HUES64 (cell line): ENCODE measurements around the gene AHR.
A peak's percentile ranks its signal among the peaks of the same experiment; 100 is the strongest.

Source experiments
- H3K27ac ChIP-seq: 2 replicates; pipeline ENCODE4 v1.7.0; 2013; ENCODE audit warnings: low read depth, low read length, inconsistent platforms
- H3K27me3 ChIP-seq: 2 replicates; pipeline ENCODE4 v1.6.1; 2013; ENCODE audit warnings: mild to moderate bottlenecking, low read length; ENCODE audit not compliant: insufficient read depth
- H3K36me3 ChIP-seq: 2 replicates; pipeline ENCODE4 v1.6.1; 2013; ENCODE audit warnings: mild to moderate bottlenecking, low read length; ENCODE audit not compliant: insufficient read depth
- H3K4me1 ChIP-seq: 2 replicates; pipeline ENCODE4 v1.6.1; 2013; ENCODE audit warnings: mild to moderate bottlenecking, low read length, moderate library complexity; ENCODE audit not compliant: insufficient read depth
- H3K4me3 ChIP-seq: 2 replicates; pipeline ENCODE4 v1.5.1; 2013; ENCODE audit warnings: mild to moderate bottlenecking, low read length, moderate library complexity
- H3K9ac ChIP-seq: 2 replicates; pipeline ENCODE4 v1.6.1; 2013; ENCODE audit warnings: mild to moderate bottlenecking, low read depth, low read length
- H3K9me3 ChIP-seq: 2 replicates; pipeline ENCODE4 v1.6.1; 2013; ENCODE audit warnings: low read depth, low read length; ENCODE audit not compliant: insufficient read depth
- WGBS: fragments of 150-250, 120-280 bp; methylation state at CpG from one replicate; pipeline ENCODE4 v1.1.7; 2013; ENCODE audit warnings: missing lambda C conversion rate; 5-methylcytosine and 5-hydroxymethylcytosine counted together

Gene AHR

DNA sequence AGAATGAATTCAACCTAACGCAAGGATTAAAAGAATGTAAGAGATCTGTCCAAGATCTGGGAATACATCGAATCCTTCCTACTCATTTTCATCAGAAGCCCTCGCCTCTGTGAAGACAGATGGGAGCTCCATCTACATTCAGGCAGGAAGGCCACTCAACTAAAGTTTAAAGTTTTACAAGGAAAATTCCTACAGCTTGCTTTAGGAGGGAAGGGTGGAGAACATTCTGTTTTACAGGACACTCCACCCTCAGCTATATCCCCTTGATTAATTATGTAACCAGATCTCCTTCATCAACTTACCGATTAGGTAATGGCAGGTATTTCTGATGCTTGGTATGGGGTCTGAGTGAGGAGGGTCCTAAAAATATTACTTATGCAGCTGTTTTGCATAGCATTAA lies 5.6 kb upstream of the AHR start:
- Histone ChIP-seq H3K9me3 (peaks cover 2% of the 10 kb centered on the region; the same call in 1 of the 2 replicates), H3K27me3 (0 out of 2 replicates have a peak, but pooled peaks cover 15% of the 10 kb centered on the region), H3K4me1 (no peaks in the 10 kb centered on the region), H3K9ac (no peak overlapping the region), H3K36me3 (no peaks in the 10 kb centered on the region), H3K27ac (no peak overlapping the region), H3K4me3 (no peak overlapping the region)
- 95% methylated on average over 4 of the region's 4 CpGs for WGBS

DNA sequence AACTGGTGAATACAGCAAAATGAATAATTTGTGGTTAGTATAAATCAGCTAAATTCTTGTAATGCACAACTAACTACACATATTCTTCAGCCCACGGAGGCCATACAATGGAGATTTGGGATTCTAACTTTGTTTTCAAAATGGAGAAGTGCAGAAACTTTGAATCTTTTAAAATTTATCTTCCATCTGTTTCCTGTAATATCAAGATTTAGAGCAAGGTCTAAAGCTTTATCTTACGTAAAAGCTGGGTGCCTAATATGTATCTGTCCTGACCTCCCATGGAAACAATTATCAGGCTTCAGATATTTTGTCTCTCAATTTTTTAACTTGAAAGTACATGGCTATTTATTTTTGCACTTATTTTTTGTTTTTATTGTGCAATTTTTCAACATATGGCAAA lies 5.0 kb upstream of the AHR start:
- 100% methylated on average over 1 of the region's 2 CpGs for WGBS
- Histone ChIP-seq H3K4me1 (no peaks in the 10 kb centered on the region), H3K27ac (no peak overlapping the region), H3K27me3 (0 out of 2 replicates have a peak, but pooled peaks cover 15% of the 10 kb centered on the region), H3K9me3 (peaks cover 3% of the 10 kb centered on the region; the same call in 1 of the 2 replicates), H3K4me3 (no peak overlapping the region), H3K36me3 (no peaks in the 10 kb centered on the region), H3K9ac (no peak overlapping the region)

DNA sequence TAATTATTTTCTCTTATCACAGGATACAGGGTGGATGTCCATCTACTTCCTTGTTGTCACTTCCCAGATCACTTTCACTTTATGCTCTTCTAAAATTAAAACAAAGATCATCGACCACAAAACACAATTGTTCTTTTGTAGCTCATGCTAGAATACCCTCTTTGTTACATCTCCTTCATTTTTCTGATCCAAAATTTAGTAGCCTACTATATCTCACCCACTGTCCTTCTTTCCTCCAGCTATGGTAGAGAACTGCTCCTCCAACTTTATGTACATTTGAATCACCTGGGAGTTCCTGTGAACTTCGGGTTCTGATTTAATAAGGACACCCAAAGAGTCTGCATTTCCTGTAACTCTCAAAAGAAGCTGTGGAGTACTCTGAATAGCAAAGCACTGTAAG lies 1.2 kb upstream of the AHR start:
- Histone ChIP-seq H3K9me3 (peaks cover 3% of the 10 kb centered on the region; the same call in 1 of the 2 replicates), H3K27me3 (peaks cover 38% of the 10 kb centered on the region), H3K4me1 (peaks cover 15% of the 10 kb centered on the region; the same call in 1 of the 2 replicates), H3K9ac (no peak overlapping the region), H3K4me3 (no peak overlapping the region), H3K27ac (no peak overlapping the region), H3K36me3 (no peaks in the 10 kb centered on the region)
- 94% methylated on average over 2 of the region's 2 CpGs for WGBS

DNA sequence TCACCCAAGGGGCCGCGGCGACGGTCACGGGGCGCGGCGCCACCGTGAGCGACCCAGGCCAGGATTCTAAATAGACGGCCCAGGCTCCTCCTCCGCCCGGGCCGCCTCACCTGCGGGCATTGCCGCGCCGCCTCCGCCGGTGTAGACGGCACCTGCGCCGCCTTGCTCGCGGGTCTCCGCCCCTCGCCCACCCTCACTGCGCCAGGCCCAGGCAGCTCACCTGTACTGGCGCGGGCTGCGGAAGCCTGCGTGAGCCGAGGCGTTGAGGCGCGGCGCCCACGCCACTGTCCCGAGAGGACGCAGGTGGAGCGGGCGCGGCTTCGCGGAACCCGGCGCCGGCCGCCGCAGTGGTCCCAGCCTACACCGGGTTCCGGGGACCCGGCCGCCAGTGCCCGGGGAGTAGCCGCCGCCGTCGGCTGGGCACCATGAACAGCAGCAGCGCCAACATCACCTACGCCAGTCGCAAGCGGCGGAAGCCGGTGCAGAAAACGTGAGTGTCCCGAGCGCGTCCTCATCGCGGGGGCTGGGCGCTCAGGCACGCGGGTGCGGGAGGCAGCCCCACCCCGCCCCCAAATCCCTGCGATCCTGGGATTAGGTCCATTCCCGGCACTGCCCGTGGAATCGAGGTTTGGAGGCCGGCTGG lies 509 bp downstream of the AHR start:
- Histone ChIP-seq H3K36me3 (no peaks in the 10 kb centered on the region), H3K27me3 (peaks cover 38% of the 10 kb centered on the region), H3K27ac (peak overlapping the region; percentile 66; the same call in 1 of the 2 replicates), H3K4me3 (peak overlapping the region; percentile 59), H3K9ac (peak overlapping the region; percentile 71), H3K4me1 (peaks cover 23% of the 10 kb centered on the region), H3K9me3 (peaks cover 3% of the 10 kb centered on the region; the same call in 1 of the 2 replicates)
- WGBS, result under 1% methylated on average over 81 of the region's 81 CpGs

DNA sequence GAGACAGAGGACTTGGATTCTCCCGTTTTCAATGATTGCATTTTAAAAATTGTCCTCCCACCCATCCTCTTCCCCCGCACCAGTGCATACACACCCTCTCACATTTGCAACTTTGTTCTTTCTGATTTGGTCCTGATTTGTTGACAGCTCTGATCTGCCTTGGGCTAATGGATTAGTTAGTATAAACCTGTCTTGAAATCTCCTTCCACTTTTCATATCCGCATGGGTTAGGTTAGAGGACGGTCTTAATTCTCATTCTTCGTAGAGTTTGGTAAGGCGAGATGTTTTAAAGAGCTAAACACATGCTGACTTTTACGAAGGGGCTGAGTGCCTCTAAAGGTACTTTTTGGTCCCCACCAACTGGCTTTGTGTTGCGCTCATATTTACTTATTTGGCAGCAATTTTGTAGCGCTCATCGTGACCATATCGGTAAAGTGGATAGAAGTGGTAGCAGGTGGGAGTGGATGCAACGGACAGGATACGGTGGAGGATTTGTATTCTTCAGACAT lies 1.1 kb downstream of the AHR start:
- Histone ChIP-seq H3K4me1 (peaks cover 29% of the 10 kb centered on the region), H3K9me3 (peaks cover 3% of the 10 kb centered on the region; the same call in 1 of the 2 replicates), H3K4me3 (peak overlapping the region; percentile 59), H3K9ac (peak overlapping the region; percentile 71), H3K36me3 (no peaks in the 10 kb centered on the region), H3K27me3 (peaks cover 38% of the 10 kb centered on the region), H3K27ac (no peak overlapping the region)
- 2% methylated on average over 13 of the region's 13 CpGs for WGBS

DNA sequence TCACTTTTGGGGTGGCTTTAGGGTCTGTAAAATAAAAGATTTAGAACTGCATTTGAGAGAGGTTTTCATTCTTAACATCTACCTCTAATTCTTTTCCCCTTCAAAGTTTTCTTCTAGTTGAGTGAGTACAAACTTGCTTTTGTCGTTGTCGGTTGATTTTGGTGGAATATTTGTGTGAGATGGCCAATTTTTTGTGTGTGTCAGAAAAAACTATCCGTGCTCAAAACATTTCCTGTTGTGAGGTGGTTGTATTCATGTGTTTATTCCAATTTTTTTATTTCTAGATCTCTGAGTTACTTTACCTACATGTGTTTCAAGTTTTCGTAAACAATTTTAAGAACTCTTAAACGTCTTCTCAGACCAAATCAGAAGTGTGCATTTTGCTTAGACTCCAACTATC lies 1.6 kb downstream of the AHR start:
- H3K27ac ChIP-seq, result no peak overlapping the region
- peaks cover 38% of the 10 kb centered on the region for H3K27me3 ChIP-seq
- peaks cover 3% of the 10 kb centered on the region; the same call in 1 of the 2 replicates for H3K9me3 ChIP-seq
- H3K36me3 ChIP-seq, result no peaks in the 10 kb centered on the region
- H3K9ac ChIP-seq, result peak overlapping the region; percentile 71; the same call in 1 of the 2 replicates
- peak overlapping the region; percentile 59 for H3K4me3 ChIP-seq
- H3K4me1 ChIP-seq, result peaks cover 34% of the 10 kb centered on the region
- 46% methylated on average over 5 of the region's 5 CpGs for WGBS

DNA sequence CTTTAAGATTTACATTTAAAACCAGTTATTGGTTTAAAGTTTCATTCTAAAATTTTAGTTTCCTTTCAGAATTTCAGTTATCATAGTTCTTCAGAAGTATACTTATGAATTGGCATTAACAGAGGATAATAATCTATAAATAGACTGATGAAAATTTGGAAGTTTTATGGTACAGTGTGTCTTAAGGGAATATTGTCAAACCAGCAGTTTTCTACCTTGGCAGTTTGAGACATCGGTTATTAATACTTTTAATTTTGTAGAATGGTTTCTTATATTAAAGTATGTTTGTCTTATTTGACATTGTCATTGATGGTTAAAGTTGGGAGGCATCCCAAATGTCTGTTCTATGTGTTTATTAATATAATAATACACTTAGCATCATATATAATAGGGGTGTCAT lies 2.0 kb downstream of the AHR start:
- Histone ChIP-seq H3K9ac (no peak overlapping the region), H3K4me3 (peak overlapping the region; percentile 59), H3K27me3 (peaks cover 36% of the 10 kb centered on the region), H3K9me3 (peaks cover 3% of the 10 kb centered on the region; the same call in 1 of the 2 replicates), H3K36me3 (no peaks in the 10 kb centered on the region), H3K27ac (no peak overlapping the region), H3K4me1 (peaks cover 38% of the 10 kb centered on the region)
- WGBS, result 90% methylated on average over 1 of the region's 1 CpG

DNA sequence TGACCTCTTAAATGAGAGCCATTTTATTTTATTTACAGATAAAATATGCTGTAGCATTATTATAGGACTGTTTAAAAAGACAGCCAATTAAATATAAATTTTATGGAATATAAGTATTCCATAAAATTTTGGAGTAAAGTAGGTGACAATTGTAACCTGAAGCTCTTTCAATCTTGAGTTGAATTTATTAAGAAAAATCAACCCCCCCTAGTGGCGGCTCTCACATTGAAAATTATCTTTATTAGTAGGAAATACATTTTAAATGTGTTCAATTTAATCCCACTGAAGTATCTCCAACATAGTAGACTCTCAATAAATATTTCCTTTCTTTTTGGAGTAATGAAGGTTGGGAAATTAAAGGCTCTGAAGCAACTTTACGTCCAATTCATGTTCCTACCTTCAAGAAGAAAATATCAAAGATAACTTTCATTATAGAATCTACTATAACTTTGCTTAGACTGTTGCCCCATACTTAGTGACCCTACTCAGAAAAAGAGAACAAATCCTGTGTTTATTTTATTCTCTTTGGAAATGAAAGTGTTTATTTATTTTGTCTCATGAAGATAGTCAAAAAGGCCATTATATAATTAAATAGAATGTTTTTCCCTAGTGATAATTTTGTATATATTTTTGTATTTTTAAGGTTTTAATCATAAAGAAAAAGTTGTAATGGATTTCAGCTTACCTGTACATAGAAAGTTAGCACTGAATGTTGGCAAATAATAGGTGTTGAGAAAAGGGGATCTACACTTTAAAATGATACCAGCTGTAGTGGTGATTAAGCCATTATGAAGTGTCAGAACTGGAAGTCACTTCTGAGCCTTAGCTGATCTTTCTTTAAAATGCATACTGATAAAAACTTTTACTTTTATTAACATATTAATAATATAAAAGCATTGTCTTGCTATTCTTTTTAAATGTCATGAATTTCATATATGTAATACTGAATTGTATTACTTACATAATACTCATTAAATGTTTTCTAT lies 3.3 kb downstream of the AHR start:
- no CpG with 5 or more reads among the region's 2 CpGs for WGBS
- H3K9me3 ChIP-seq, result peaks cover 3% of the 10 kb centered on the region; the same call in 1 of the 2 replicates
- peaks cover 30% of the 10 kb centered on the region for H3K27me3 ChIP-seq
- peak overlapping the region; percentile 59; the same call in 1 of the 2 replicates for H3K4me3 ChIP-seq
- peaks cover 43% of the 10 kb centered on the region for H3K4me1 ChIP-seq
- H3K9ac ChIP-seq, result no peak overlapping the region
- H3K36me3 ChIP-seq, result no peaks in the 10 kb centered on the region
- H3K27ac ChIP-seq, result no peak overlapping the region

DNA sequence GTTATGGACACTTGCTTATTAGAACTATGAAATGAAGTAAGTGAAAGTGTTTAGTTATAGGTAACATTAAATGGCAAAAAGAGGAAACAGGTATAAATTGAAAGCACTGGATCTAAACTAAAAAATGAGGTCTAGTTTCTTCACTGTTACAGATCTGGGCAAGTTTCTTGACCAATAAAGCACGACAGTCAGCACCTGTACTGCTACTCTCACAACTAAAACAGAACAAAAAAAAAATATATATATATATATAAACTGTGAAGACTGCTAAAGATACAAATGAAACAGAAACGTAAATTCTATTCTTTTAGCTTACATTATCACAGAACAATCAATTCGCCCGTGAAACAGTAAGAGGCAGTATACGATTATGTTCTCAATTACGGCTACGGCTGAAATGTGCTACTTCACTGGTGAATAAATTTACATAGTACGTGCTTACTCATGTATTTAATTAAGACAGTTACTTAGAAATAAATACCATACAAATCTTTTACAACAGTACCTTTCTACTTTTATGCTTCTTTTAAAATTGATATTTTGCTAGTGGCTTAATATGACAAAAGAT lies 4.2 kb downstream of the AHR start:
- Histone ChIP-seq H3K9ac (no peak overlapping the region), H3K9me3 (peaks cover 3% of the 10 kb centered on the region; the same call in 1 of the 2 replicates), H3K4me3 (no peak overlapping the region), H3K36me3 (no peaks in the 10 kb centered on the region), H3K27ac (no peak overlapping the region), H3K4me1 (peaks cover 45% of the 10 kb centered on the region), H3K27me3 (peaks cover 23% of the 10 kb centered on the region)
- 84% methylated on average over 6 of the region's 8 CpGs for WGBS

DNA sequence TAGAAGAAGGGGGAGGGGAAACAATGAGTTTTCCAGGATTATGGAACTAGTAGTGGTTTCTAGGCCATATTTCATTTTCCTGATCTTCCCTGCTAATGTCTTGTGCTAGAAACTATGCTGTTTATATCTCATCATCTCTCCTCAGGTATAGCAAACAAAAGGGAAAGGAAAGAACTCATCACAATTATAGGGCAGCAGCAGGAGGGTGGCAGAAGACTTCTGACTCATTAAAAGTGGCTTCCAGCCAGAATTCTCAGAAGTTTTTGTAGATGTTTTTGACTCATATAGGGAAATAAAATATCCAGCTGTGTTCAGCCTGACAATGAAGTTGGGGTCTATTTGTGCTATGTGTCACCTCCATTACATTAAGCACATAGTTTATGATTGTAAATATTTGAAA lies 6.5 kb downstream of the AHR start:
- Histone ChIP-seq H3K9me3 (no peaks in the 10 kb centered on the region), H3K36me3 (no peaks in the 10 kb centered on the region), H3K4me3 (no peak overlapping the region), H3K27me3 (peaks cover 11% of the 10 kb centered on the region), H3K4me1 (peaks cover 53% of the 10 kb centered on the region), H3K27ac (no peak overlapping the region), H3K9ac (no peak overlapping the region)
